ENCODE data around the gene SLC15A4. TPM values are rescaled to one million over a fixed set of nuclear protein-coding genes. Genes with fewer than 3 reads are reported as not detected.

Gene SLC15A4
- total RNA-seq, 1 donor from 2014 or later = 30.0 TPM

- Histone ChIP-seq H3K4me1 (no peaks in the 10 kb centered on the region), H3K27me3 (ENCODE audit: low read depth) (no peaks in the 10 kb centered on the region), H3K27ac (no peak overlapping the region), H3K36me3 (no peaks in the 10 kb centered on the region), H3K9me3 (no peaks in the 10 kb centered on the region), H3K4me3 (no peak overlapping the region)
- intact Hi-C loops (cut with DNase I) = no loop called here
- DNase-seq = no peak
- no peak for TF ChIP-seq CTCF (IDR thresholded peaks at IDR 0.05)
- peak in 1 of 2 donors; percentile 44 for ATAC-seq
Observed at GRCh38 chr12:128783129-128783574, 40.6 kb downstream of the SLC15A4 start.

- H3K36me3 ChIP-seq = no peaks in the 10 kb centered on the region
- H3K9me3 ChIP-seq = no peaks in the 10 kb centered on the region
- DNase-seq (no peak), ATAC-seq (no peak)
- no peak for TF ChIP-seq CTCF (IDR thresholded peaks at IDR 0.05)
- no peak overlapping the region for H3K27ac ChIP-seq
- H3K27me3 ChIP-seq (ENCODE audit: low read depth) = no peaks in the 10 kb centered on the region
- H3K4me3 ChIP-seq = no peak overlapping the region
- intact Hi-C loops (cut with DNase I) = no loop called here
- no peaks in the 10 kb centered on the region for H3K4me1 ChIP-seq
Observed at GRCh38 chr12:128779901-128780300, 43.9 kb downstream of the SLC15A4 start.

GRCh38 chr12:128772249-128772648 is 51.5 kb downstream of the SLC15A4 start:
- Histone ChIP-seq H3K36me3 (no peaks in the 10 kb centered on the region), H3K9me3 (no peaks in the 10 kb centered on the region), H3K27ac (no peak overlapping the region), H3K4me3 (no peak overlapping the region), H3K4me1 (no peaks in the 10 kb centered on the region), H3K27me3 (ENCODE audit: low read depth) (peaks cover 10% of the 10 kb centered on the region)
- intact Hi-C loops (cut with DNase I) = no loop called here
- ATAC-seq = no peak
- DNase-seq = no peak
- TF ChIP-seq CTCF (IDR thresholded peaks at IDR 0.05) = no peak

DNA sequence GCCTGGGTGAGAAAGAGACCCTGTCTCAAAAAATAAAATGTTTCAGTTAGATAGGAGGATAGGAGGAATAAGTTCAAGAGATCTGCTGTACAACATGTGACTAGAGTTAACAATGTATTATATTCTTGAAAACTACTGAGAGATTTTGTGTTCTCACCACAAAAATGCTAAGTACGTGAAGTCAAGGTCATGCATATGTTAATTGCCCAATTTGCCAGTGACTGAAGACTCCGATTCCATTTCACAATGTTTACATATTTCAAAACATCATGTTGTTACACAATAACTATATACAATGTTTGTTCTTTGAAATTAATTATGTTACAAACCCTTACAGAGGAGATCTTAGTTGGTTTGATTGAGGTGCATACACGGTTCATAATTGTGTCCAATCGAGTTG is 52.1 kb downstream of the SLC15A4 start:
- intact Hi-C loops (cut with DNase I) = no loop called here
- ATAC-seq (no peak), DNase-seq (no peak)
- Histone ChIP-seq H3K9me3 (no peaks in the 10 kb centered on the region), H3K27me3 (ENCODE audit: low read depth) (peaks cover 13% of the 10 kb centered on the region), H3K27ac (no peak overlapping the region), H3K4me1 (no peaks in the 10 kb centered on the region), H3K4me3 (no peak overlapping the region), H3K36me3 (no peaks in the 10 kb centered on the region)
- no peak for TF ChIP-seq CTCF (IDR thresholded peaks at IDR 0.05)

GRCh38 chr12:128767518-128767917 is 56.2 kb downstream of the SLC15A4 start:
- H3K4me3 ChIP-seq = no peak overlapping the region
- no peak for TF ChIP-seq CTCF (IDR thresholded peaks at IDR 0.05)
- intact Hi-C loops (cut with DNase I) = no loop called here

More at GRCh38 chr12:128767518-128767917, 56.2 kb downstream of the SLC15A4 start:
- H3K4me1 ChIP-seq = no peaks in the 10 kb centered on the region
- ATAC-seq (no peak), DNase-seq (no peak)
- H3K9me3 ChIP-seq = no peaks in the 10 kb centered on the region
- H3K27me3 ChIP-seq (ENCODE audit: low read depth) = peaks cover 35% of the 10 kb centered on the region
- H3K27ac ChIP-seq = no peak overlapping the region
- no peaks in the 10 kb centered on the region for H3K36me3 ChIP-seq
